Smooth muscle cell (in vitro differentiated cells): ENCODE data around the gene MGAT4A. TPM values are rescaled to one million over a fixed set of nuclear protein-coding genes. Genes with fewer than 3 reads are reported as not detected.

Experiments
- DNase-seq: peaks from one replicate; lab custom pipeline; 2025; ENCODE audit not compliant: unreplicated experiment; lab: John Stamatoyannopoulos, UW
- H2AFZ ChIP-seq: fragments of 200-600 bp; sonication (generic); 2 replicates; pipeline ENCODE4 v1.6.0; 2016; ENCODE audit warnings: antibody characterized with exemption, low read depth, mild to moderate bottlenecking
- H3F3A ChIP-seq: fragments of 200-600 bp; sonication (generic); 2 replicates; pipeline ENCODE4 v1.6.0; 2017; ENCODE audit warnings: antibody characterized with exemption, low read depth
- H3K27ac ChIP-seq: fragments of 200-600 bp; sonication (generic); 2 replicates; pipeline ENCODE4 v1.5.1; 2016; ENCODE audit warnings: low read depth, mild to moderate bottlenecking
- H3K27me3 ChIP-seq: fragments of 200-600 bp; sonication (generic); 2 replicates; pipeline ENCODE4 v1.6.1; 2016; ENCODE audit warnings: low read depth, mild to moderate bottlenecking
- H3K36me3 ChIP-seq: fragments of 200-600 bp; sonication (generic); 2 replicates; pipeline ENCODE4 v1.5.1; 2016; ENCODE audit warnings: low read depth
- H3K4me1 ChIP-seq: fragments of 200-600 bp; sonication (generic); 2 replicates; pipeline ENCODE4 v1.5.1; 2016; ENCODE audit warnings: low read depth
- H3K4me2 ChIP-seq: fragments of 200-600 bp; sonication (generic); 2 replicates; pipeline ENCODE4 v1.6.0; 2016; ENCODE audit warnings: mild to moderate bottlenecking
- H3K4me3 ChIP-seq: fragments of 200-600 bp; sonication (generic); 2 replicates; pipeline ENCODE4 v1.5.1; 2016; ENCODE audit warnings: mild to moderate bottlenecking
- H3K79me2 ChIP-seq: fragments of 200-600 bp; sonication (generic); 2 replicates; pipeline ENCODE4 v1.6.0; 2016; ENCODE audit warnings: low read depth, mild to moderate bottlenecking
- H3K9ac ChIP-seq: fragments of 200-600 bp; sonication (generic); 2 replicates; pipeline ENCODE4 v1.6.0; 2016; ENCODE audit warnings: low read depth
- H3K9me3 ChIP-seq: fragments of 200-600 bp; sonication (generic); replicated peaks from 2 replicates; pipeline ENCODE4 v1.5.1; 2016; ENCODE audit warnings: low read depth
- H4K20me1 ChIP-seq: fragments of 200-600 bp; sonication (generic); 2 replicates; pipeline ENCODE4 v1.6.0; 2016; ENCODE audit warnings: low read depth
- WGBS: methylation state at CpG from one replicate; pipeline ENCODE4 v1.1.7; 2016; ENCODE audit warnings: low lambda C conversion rate; 5-methylcytosine and 5-hydroxymethylcytosine counted together
- polyA plus RNA-seq: library from polyadenylated mRNA; unstranded; fragments of >200 nt; fragmentation: Nextera tagmentation; extraction: Ambion mirVana; gene quantifications from 2 replicates; pipeline ENCODE4 v1.2.1, GENCODE V29; 2016
- total RNA-seq: library from RNA; depleted of rRNA; stranded (reverse); fragments of >200 nt; gene quantifications from 2 replicates; pipeline ENCODE4 v1.2.3, GENCODE V29; 2014
- TF ChIP-seq, protein P1 (sequence below): fragments of 200-600 bp; sonication (generic); IDR thresholded peaks from 2 replicates; pipeline ENCODE4 v1.5.1; 2017; ENCODE audit warnings: borderline replicate concordance, mild to moderate bottlenecking, antibody characterized with exemption; ENCODE audit not compliant: insufficient read depth, poor library complexity, severe bottlenecking

MGAT4A gene
- total and polyA plus RNA-seq, 2 experiments from 2014 or later: 1.4 to 8.9 TPM

DNA sequence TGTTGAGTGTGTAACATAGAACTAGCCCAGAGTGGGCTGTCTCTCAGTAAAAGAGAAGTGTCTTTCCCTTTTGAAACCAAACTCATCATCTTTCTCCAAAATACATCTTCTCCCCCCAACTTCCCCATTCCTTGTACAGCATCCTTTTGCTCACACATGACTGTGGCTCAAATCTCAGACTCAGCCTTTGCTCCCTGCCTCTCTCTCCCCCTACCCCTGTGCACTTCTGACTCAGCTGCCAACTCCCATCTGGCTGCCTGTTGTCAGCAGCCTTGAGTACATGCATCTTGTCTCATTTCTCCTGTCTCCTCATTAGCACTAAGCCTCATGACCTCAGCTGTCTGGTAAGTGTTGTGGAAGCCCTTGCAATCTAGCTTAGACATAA lies 18.1 kb upstream of the MGAT4A start:
- H3K4me2 ChIP-seq: peak overlapping the region; percentile 37
- H3K27ac ChIP-seq: peak overlapping the region; percentile 32
- no peaks in the 10 kb centered on the region for H3K4me1 ChIP-seq
- H3F3A ChIP-seq: peaks cover 4% of the 10 kb centered on the region
- H2AFZ ChIP-seq: no peak overlapping the region
- H3K36me3 ChIP-seq: no peaks in the 10 kb centered on the region
- no peaks in the 10 kb centered on the region for H3K79me2 ChIP-seq
- no peaks in the 10 kb centered on the region for H3K27me3 ChIP-seq
- TF ChIP-seq, protein P1, sequence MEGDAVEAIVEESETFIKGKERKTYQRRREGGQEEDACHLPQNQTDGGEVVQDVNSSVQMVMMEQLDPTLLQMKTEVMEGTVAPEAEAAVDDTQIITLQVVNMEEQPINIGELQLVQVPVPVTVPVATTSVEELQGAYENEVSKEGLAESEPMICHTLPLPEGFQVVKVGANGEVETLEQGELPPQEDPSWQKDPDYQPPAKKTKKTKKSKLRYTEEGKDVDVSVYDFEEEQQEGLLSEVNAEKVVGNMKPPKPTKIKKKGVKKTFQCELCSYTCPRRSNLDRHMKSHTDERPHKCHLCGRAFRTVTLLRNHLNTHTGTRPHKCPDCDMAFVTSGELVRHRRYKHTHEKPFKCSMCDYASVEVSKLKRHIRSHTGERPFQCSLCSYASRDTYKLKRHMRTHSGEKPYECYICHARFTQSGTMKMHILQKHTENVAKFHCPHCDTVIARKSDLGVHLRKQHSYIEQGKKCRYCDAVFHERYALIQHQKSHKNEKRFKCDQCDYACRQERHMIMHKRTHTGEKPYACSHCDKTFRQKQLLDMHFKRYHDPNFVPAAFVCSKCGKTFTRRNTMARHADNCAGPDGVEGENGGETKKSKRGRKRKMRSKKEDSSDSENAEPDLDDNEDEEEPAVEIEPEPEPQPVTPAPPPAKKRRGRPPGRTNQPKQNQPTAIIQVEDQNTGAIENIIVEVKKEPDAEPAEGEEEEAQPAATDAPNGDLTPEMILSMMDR: no peak
- no peak for DNase-seq
- H4K20me1 ChIP-seq: no peaks in the 10 kb centered on the region
- no peak overlapping the region for H3K4me3 ChIP-seq
- no peaks in the 10 kb centered on the region for H3K9me3 ChIP-seq
- H3K9ac ChIP-seq: no peak overlapping the region

DNA sequence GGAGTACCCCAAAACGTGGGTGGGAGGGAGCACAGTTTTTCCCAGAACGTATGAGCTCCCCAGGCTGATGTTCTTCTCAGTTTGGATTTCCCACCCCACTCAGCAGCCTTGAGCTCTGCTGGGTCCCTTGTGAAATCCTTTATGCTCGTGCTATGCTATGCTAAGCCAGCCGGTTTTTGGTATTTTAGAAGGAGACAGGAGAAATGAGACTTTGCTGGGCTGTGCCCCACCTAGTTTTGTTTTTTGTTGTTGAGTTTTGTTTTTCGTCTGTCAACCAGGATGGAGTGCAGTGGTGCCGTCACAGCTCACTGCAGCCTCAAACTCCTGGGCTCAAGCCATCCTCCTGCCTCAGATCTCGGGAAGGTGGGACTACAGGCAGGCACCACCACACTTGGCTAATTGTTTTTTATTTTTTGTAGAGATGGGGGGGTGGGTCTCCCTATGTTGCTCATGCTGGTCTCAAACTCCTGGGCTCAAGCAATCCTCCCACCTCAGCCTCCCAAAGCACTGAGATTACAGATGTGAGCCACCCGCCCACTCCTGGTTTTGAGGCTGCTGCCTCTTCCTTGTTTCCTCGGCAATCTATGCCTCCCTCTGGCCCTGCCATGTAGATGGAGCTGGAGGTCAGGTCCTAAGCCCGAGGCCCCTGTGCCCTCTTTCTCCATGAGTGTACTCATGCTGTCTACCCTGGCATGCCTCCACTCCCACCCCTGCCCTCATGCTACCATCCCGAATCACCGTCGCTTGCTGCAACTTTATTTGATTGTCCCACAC lies 17.5 kb upstream of the MGAT4A start:
- WGBS: 64% methylated on average over 13 of the region's 13 CpGs
- no peak overlapping the region for H2AFZ ChIP-seq
- TF ChIP-seq, protein P1: no peak

DNA sequence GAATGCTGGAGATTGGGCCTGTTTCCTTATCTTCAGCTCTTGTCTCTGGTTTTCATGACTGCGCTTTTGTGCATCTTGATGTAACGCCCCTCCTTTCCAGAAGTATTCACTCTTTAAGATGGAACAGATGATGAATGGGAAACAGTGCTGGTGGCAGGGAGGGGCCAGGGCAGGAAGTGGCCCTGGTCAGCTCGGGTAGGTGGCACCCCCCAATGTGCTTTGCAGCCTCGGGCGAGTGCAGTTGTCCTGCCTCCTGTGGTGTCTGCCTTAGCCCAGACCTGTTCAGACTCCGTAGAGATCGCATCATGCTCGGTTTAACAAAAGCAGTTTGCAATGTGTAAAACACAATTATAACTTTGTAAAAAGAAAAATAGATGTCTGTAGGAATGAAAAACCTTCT lies 17.0 kb upstream of the MGAT4A start:
- no peak overlapping the region for H3K27ac ChIP-seq
- H3K4me1 ChIP-seq: no peaks in the 10 kb centered on the region
- TF ChIP-seq, protein P1: no peak
- H4K20me1 ChIP-seq: no peaks in the 10 kb centered on the region
- H3K36me3 ChIP-seq: no peaks in the 10 kb centered on the region
- peaks cover 4% of the 10 kb centered on the region for H3F3A ChIP-seq
- WGBS: 39% methylated on average over 8 of the region's 8 CpGs
- H3K4me3 ChIP-seq: no peak overlapping the region
- H2AFZ ChIP-seq: no peak overlapping the region
- no peak for DNase-seq
- H3K9me3 ChIP-seq: no peaks in the 10 kb centered on the region
- no peaks in the 10 kb centered on the region for H3K27me3 ChIP-seq
- no peaks in the 10 kb centered on the region for H3K79me2 ChIP-seq
- H3K9ac ChIP-seq: no peak overlapping the region
- H3K4me2 ChIP-seq: no peak overlapping the region

More for the DNA sequence above, 17.5 kb upstream of the MGAT4A start:
- no peak overlapping the region for H3K27ac ChIP-seq
- no peaks in the 10 kb centered on the region for H4K20me1 ChIP-seq
- H3F3A ChIP-seq: peaks cover 4% of the 10 kb centered on the region
- peak overlapping the region; percentile 37 for H3K4me2 ChIP-seq
- no peaks in the 10 kb centered on the region for H3K27me3 ChIP-seq
- H3K79me2 ChIP-seq: no peaks in the 10 kb centered on the region
- no peak for DNase-seq
- no peaks in the 10 kb centered on the region for H3K36me3 ChIP-seq
- H3K9ac ChIP-seq: no peak overlapping the region
- no peak overlapping the region for H3K4me3 ChIP-seq
- no peaks in the 10 kb centered on the region for H3K4me1 ChIP-seq
- H3K9me3 ChIP-seq: no peaks in the 10 kb centered on the region

DNA sequence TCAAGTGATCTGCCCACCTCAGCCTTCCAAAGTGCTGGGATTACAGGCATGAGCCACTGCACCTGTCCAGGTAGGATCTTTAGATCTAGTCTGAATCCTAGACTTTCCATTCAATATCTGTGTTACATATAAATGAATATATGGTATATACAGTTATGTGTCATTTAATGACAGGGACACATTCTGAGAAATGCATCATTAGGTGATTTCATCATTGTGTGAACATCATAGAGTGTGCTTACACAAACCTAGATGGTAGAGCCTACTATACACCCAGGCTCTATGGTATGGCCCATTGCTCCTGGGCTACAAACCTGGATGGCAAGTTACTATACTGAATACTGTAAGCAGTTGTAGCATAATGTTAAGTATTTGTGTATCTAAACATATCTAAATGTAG lies 15.5 kb upstream of the MGAT4A start:
- TF ChIP-seq, protein P1: no peak
- Histone ChIP-seq H3K79me2 (no peaks in the 10 kb centered on the region), H3K4me2 (no peak overlapping the region), H3K4me3 (no peak overlapping the region), H3K9me3 (no peaks in the 10 kb centered on the region), H2AFZ (no peak overlapping the region), H3K9ac (no peak overlapping the region), H3F3A (peaks cover 4% of the 10 kb centered on the region), H3K4me1 (no peaks in the 10 kb centered on the region), H4K20me1 (no peaks in the 10 kb centered on the region), H3K36me3 (no peaks in the 10 kb centered on the region), H3K27me3 (no peaks in the 10 kb centered on the region), H3K27ac (no peak overlapping the region)
- no peak for DNase-seq
